ENCODE measurements around the gene ZNF200. TPM values are rescaled to one million over a fixed set of nuclear protein-coding genes. Genes with fewer than 3 reads are reported as not detected.
"Not testable (repeated sequence)": the region's sequence is repeated elsewhere in the genome, so short reads cannot be mapped to it uniquely, and the experiment has no call there.

ZNF200 gene
- total and polyA plus RNA-seq, 4 donors: 9.8 to 14.9 (median 10.5) TPM

DNA sequence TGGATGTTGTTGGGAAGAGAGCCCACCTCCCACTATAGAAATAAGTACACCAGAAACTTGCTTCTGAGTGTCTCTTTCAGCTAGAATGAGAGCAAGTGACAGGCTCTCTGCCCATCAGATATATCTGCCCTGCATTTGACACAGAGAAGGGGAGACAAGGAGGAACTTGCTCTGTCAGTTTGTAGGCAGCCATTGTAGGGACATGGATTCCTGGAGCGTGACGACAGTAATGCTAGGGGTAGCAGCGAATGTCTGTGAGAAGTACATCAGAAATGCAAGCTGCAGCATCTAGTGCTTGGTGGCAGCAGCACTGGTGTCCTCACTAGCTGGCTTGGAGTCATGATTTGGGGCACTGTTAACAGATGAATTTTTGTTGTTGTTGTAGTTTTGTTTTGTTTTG lies 23.0 kb downstream of the ZNF200 start:
- peaks cover 2% of the 10 kb centered on the region for H3K27me3 ChIP-seq (ENCODE audit: control insufficient read depth, insufficient read depth, low read length)
- peak in 2 of 6 donors; percentile 1 to 66 for DNase-seq (ENCODE audit: low read depth in 4 of 6, low spot score in 6 of 6)
- WGBS (ENCODE audit: insufficient coverage): 44% methylated on average over 3 of the region's 3 CpGs

GRCh38 chr16:3207086-3207953 lies 27.6 kb downstream of the ZNF200 start:
- Histone ChIP-seq H3K27me3 (ENCODE audit: control insufficient read depth, insufficient read depth, low read length) (peaks cover 7% of the 10 kb centered on the region), H3K9me3 (ENCODE audit: control insufficient read depth, insufficient read depth, low read length) (no peaks in the 10 kb centered on the region), H3K4me3 (ENCODE audit: low read depth, low read length) (no peak overlapping the region), H3K4me1 (ENCODE audit: control insufficient read depth, insufficient read depth, low read length) (no peaks in the 10 kb centered on the region), H3K36me3 (ENCODE audit: control insufficient read depth, insufficient read depth, low read length) (no peaks in the 10 kb centered on the region), H3K27ac (ENCODE audit: low read depth, low read length) (no peak overlapping the region)
- no peak for DNase-seq (ENCODE audit: low read depth in 4 of 6, low spot score in 6 of 6)
- WGBS (ENCODE audit: insufficient coverage): 65% methylated on average over 13 of the region's 19 CpGs

More for the DNA sequence above, 23.0 kb downstream of the ZNF200 start:
- Histone ChIP-seq H3K27ac (ENCODE audit: low read depth, low read length) (no peak overlapping the region), H3K4me3 (ENCODE audit: low read depth, low read length) (no peak overlapping the region), H3K9me3 (ENCODE audit: control insufficient read depth, insufficient read depth, low read length) (no peaks in the 10 kb centered on the region), H3K36me3 (ENCODE audit: control insufficient read depth, insufficient read depth, low read length) (no peaks in the 10 kb centered on the region), H3K4me1 (ENCODE audit: control insufficient read depth, insufficient read depth, low read length) (no peaks in the 10 kb centered on the region)

DNA sequence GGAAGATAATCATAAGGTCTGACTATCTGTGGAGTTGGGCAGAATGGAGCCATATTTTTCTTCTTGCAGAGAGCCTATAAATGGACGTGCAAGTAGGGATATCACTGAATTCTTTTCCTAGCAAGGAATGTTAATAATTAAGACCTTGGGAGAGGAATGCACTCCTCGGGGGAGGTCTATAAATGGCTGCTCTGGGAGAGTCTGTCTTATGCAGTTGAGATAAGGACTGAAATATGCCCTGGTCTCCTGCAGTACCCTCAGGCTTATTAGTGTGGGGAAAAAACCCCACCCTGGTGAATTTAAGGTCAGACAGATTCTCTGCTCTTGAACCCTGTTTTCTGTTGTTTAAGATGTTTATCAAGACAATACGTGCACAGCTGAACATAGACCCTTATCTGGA lies 29.0 kb downstream of the ZNF200 start:
- H3K9me3 ChIP-seq (ENCODE audit: control insufficient read depth, insufficient read depth, low read length); H3K4me3 ChIP-seq (ENCODE audit: low read depth, low read length); H3K4me1 ChIP-seq (ENCODE audit: control insufficient read depth, insufficient read depth, low read length); H3K36me3 ChIP-seq (ENCODE audit: control insufficient read depth, insufficient read depth, low read length); H3K27me3 ChIP-seq (ENCODE audit: control insufficient read depth, insufficient read depth, low read length); H3K27ac ChIP-seq (ENCODE audit: low read depth, low read length); DNase-seq (ENCODE audit: low read depth in 4 of 6, low spot score in 6 of 6): not testable (repeated sequence)
- WGBS (ENCODE audit: insufficient coverage): 75% methylated on average over 2 of the region's 3 CpGs

DNA sequence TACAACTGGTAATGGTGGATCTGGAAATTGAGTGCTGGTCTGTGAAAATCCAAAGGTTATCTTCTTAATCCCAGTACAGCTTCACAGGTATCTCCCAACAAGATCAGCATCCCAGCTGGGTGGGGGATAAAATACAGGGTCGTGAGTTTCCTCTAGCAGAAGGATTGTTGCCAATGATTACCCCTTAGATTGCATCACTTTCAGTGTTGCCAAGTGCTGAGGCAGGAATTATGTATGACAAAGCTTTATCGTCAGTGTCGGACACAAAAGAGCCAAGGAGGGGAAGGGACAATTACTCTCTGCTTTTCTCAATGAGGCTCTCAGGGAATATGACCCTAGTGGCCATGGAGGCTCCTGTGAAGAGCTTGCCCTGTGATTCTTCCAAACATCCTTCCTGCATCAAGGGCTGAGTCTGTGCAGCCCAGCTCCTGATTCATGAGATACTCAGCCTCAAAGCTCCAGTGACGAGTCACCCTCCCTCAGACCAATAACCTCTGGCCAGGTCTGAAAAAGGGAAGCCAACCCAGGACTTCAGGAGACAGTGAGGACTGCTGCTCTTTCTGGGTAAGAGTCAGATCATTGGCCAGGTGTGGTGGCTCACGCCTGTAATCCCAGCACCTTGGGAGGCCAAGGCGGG lies 31.9 kb downstream of the ZNF200 start:
- no peak for DNase-seq (ENCODE audit: low read depth in 4 of 6, low spot score in 6 of 6)
- 52% methylated on average over 5 of the region's 6 CpGs for WGBS (ENCODE audit: insufficient coverage)
- Histone ChIP-seq H3K4me1 (ENCODE audit: control insufficient read depth, insufficient read depth, low read length) (no peaks in the 10 kb centered on the region), H3K27me3 (ENCODE audit: control insufficient read depth, insufficient read depth, low read length) (peaks cover 16% of the 10 kb centered on the region), H3K9me3 (ENCODE audit: control insufficient read depth, insufficient read depth, low read length) (no peaks in the 10 kb centered on the region), H3K4me3 (ENCODE audit: low read depth, low read length) (no peak overlapping the region), H3K27ac (ENCODE audit: low read depth, low read length) (no peak overlapping the region), H3K36me3 (ENCODE audit: control insufficient read depth, insufficient read depth, low read length) (no peaks in the 10 kb centered on the region)

DNA sequence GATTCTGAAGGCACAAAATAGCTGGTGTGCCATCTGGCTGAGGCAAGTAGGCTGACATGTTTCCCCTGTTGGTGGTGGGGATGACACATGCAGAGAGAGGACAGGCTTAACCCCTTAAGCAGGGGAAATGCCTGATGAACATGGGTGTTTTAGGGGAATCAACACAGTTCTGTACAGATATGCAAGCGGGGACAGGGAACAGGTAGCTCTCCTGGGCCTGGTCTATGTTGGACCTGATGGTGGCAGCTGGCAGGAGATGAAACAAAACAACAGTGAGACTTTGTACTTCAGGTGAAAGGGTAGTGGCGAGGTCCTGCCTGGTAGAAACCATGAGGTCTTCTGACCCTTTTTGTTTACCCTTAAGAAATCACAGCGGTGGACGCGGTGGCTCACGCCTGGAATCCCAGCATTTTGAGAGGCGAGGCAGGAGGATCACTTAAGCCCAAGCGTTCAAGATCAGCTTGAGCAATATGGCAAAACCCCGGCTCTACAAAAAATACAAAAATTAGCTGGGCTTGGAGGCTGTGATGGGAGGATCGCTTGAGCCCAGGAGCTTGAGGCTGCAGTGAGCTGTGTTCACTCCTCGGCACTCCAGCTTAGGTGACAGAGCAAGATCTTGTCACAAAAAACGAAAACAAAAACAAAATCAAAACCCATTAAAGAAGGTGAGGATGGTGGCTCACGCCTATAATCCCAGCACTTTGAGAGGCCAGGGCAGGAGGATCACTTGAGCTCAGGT lies 36.5 kb downstream of the ZNF200 start:
- DNase-seq (ENCODE audit: low read depth in 4 of 6, low spot score in 6 of 6): no peak
- no peak overlapping the region for H3K4me3 ChIP-seq (ENCODE audit: low read depth, low read length)
- 85% methylated on average over 9 of the region's 13 CpGs for WGBS (ENCODE audit: insufficient coverage)
- H3K4me1 ChIP-seq (ENCODE audit: control insufficient read depth, insufficient read depth, low read length): no peaks in the 10 kb centered on the region
- no peak overlapping the region for H3K27ac ChIP-seq (ENCODE audit: low read depth, low read length)
- H3K9me3 ChIP-seq (ENCODE audit: control insufficient read depth, insufficient read depth, low read length): peaks cover 1% of the 10 kb centered on the region
- peaks cover 46% of the 10 kb centered on the region for H3K27me3 ChIP-seq (ENCODE audit: control insufficient read depth, insufficient read depth, low read length)
- H3K36me3 ChIP-seq (ENCODE audit: control insufficient read depth, insufficient read depth, low read length): no peaks in the 10 kb centered on the region

DNA sequence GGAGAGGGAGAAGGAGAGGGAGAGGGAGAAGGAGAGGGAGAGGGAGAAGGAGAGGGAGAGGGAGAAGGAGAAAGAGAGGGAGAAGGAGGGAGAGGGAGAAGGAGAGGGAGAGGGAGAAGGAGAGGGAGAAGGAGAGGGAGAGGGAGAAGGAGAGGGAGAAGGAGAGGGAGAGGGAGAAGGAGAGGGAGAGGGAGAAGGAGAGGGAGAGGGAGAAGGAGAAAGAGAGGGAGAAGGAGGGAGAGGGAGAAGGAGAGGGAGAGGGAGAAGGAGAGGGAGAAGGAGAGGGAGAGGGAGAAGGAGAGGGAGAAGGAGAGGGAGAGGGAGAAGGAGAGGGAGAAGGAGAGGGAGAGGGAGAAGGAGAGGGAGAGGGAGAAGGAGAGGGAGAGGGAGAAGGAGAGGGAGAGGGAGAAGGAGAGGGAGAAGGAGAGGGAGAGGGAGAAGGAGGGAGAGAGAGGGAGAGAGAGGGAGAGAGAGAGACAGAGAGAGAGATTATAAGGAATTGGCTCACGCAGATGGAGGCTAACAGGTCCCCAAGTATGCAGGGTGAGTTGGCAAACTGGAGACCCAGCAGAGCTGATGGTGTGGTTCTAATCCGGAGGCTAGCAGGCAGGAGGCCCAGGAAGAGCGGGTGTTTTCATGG lies 37.1 kb downstream of the ZNF200 start:
- H3K27me3 ChIP-seq (ENCODE audit: control insufficient read depth, insufficient read depth, low read length): peaks cover 50% of the 10 kb centered on the region
- not testable (repeated sequence) for H3K36me3 ChIP-seq (ENCODE audit: control insufficient read depth, insufficient read depth, low read length); H3K4me3 ChIP-seq (ENCODE audit: low read depth, low read length); DNase-seq (ENCODE audit: low read depth in 4 of 6, low spot score in 6 of 6); H3K9me3 ChIP-seq (ENCODE audit: control insufficient read depth, insufficient read depth, low read length); H3K27ac ChIP-seq (ENCODE audit: low read depth, low read length); H3K4me1 ChIP-seq (ENCODE audit: control insufficient read depth, insufficient read depth, low read length)
- WGBS (ENCODE audit: insufficient coverage): 52% methylated on average over 3 of the region's 3 CpGs

GRCh38 chr16:3195975-3196374 lies 39.0 kb downstream of the ZNF200 start:
- WGBS (ENCODE audit: insufficient coverage): 71% methylated on average over 8 of the region's 10 CpGs
- Histone ChIP-seq H3K27me3 (ENCODE audit: control insufficient read depth, insufficient read depth, low read length) (peaks cover 68% of the 10 kb centered on the region), H3K27ac (ENCODE audit: low read depth, low read length) (no peak overlapping the region), H3K4me1 (ENCODE audit: control insufficient read depth, insufficient read depth, low read length) (peaks cover 8% of the 10 kb centered on the region), H3K9me3 (ENCODE audit: control insufficient read depth, insufficient read depth, low read length) (peaks cover 1% of the 10 kb centered on the region), H3K36me3 (ENCODE audit: control insufficient read depth, insufficient read depth, low read length) (peaks cover 2% of the 10 kb centered on the region), H3K4me3 (ENCODE audit: low read depth, low read length) (no peak overlapping the region)
- DNase-seq (ENCODE audit: low read depth in 4 of 6, low spot score in 6 of 6): no peak

DNA sequence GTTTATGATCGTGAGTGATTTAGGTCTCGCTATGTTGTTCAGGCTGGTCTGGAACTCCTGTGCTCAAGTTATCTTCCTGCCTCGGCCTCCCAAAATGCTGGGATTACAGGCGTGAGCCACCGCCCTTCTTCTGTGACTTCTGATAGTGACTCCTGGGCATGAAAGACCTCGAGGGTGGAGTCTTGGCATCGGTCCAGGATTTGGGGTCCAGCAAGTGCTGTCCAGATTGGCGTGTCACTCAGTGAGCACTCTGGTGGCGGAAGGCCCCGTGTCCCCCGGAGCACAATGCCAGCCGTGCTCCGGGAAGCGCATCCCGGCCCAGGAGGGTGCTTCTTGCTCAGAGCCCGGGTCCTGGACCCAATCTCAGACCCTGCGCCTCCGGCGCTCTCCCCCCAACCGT lies 40.2 kb downstream of the ZNF200 start:
- DNase-seq (ENCODE audit: low read depth in 4 of 6, low spot score in 6 of 6): no peak
- Histone ChIP-seq H3K27ac (ENCODE audit: low read depth, low read length) (no peak overlapping the region), H3K36me3 (ENCODE audit: control insufficient read depth, insufficient read depth, low read length) (peaks cover 2% of the 10 kb centered on the region), H3K4me1 (ENCODE audit: control insufficient read depth, insufficient read depth, low read length) (peaks cover 15% of the 10 kb centered on the region), H3K27me3 (ENCODE audit: control insufficient read depth, insufficient read depth, low read length) (peaks cover 80% of the 10 kb centered on the region), H3K9me3 (ENCODE audit: control insufficient read depth, insufficient read depth, low read length) (peaks cover 1% of the 10 kb centered on the region), H3K4me3 (ENCODE audit: low read depth, low read length) (no peak overlapping the region)
- 78% methylated on average over 16 of the region's 20 CpGs for WGBS (ENCODE audit: insufficient coverage)

All from spinal cord (tissue), 10 donors.